BLaER1 (cell line): ENCODE data around the gene PAEP.
"Not testable (repeated sequence)": the region's sequence is repeated elsewhere in the genome, so short reads cannot be mapped to it uniquely, and the experiment has no call there.

Experiments
- H3K27ac ChIP-seq: shearing (Covaris generic); formaldehyde crosslinking; 2 replicates; pipeline ENCODE4 v1.8.1; 2022
- H3K27me3 ChIP-seq: shearing (Covaris generic); formaldehyde crosslinking; 2 replicates; pipeline ENCODE4 v1.8.1; 2022
- H3K36me3 ChIP-seq: shearing (Covaris generic); formaldehyde crosslinking; 2 replicates; pipeline ENCODE4 v1.8.1; 2022
- H3K4me1 ChIP-seq: shearing (Covaris generic); formaldehyde crosslinking; 2 replicates; pipeline ENCODE4 v1.8.1; 2022
- H3K4me2 ChIP-seq: shearing (Covaris generic); formaldehyde crosslinking; 2 replicates; pipeline ENCODE4 v1.8.1; 2022
- H3K4me3 ChIP-seq: shearing (Covaris generic); formaldehyde crosslinking; 2 replicates; pipeline ENCODE4 v1.8.1; 2022
- H3K9ac ChIP-seq: shearing (Covaris generic); formaldehyde crosslinking; 2 replicates; pipeline ENCODE4 v1.8.1; 2022
- H3K9me3 ChIP-seq: shearing (Covaris generic); formaldehyde crosslinking; 2 replicates; pipeline ENCODE4 v1.8.1; 2022
- H4K20me1 ChIP-seq: shearing (Covaris generic); formaldehyde crosslinking; 2 replicates; pipeline ENCODE4 v1.8.1; 2022
- Cebpa-rat ChIP-seq: shearing (Covaris generic); IDR thresholded peaks from 2 replicates; pipeline ENCODE4 v1.8.1; 2022

Gene PAEP

GRCh38 chr9:135536216-135536615, 25.3 kb upstream of the PAEP start:
- no peak overlapping the region for H3K4me3 ChIP-seq
- no peaks in the 10 kb centered on the region for H3K36me3 ChIP-seq
- H3K4me2 ChIP-seq, result no peak overlapping the region
- no peaks in the 10 kb centered on the region for H4K20me1 ChIP-seq
- H3K4me1 ChIP-seq, result peaks cover 28% of the 10 kb centered on the region
- peaks cover 36% of the 10 kb centered on the region for H3K27me3 ChIP-seq
- no peak overlapping the region for H3K27ac ChIP-seq
- H3K9me3 ChIP-seq, result no peaks in the 10 kb centered on the region
- no peak for TF ChIP-seq Cebpa-rat
- H3K9ac ChIP-seq, result no peak overlapping the region

DNA sequence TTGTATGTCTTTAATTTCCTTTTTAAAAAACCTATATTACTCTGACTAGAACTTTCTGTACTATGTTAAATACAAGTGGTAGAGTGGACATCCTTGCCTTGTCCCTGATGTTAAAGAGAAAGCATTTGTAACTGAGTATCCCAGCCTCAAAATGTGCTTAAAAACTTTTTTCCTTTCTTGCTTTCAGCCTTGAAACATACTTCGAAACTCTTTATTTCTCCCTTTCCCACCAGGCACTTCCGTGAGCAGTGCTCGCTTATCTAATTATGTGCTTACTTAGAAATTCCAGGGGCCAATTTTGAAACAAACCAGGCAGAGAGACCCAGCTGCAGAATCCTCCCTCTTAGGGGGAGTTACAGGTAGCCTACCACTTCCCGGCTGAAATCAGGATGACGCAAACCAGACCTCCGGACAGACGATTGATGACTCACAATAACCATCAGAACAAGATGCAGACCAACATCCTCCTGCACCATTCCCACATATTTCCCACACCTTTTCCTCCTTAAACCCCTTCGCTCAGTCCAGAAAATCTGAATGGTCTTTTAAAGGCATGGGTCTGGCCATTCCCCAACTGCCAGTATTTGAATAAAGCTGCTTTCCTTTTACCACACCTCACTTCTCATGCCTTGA, 18.2 kb upstream of the PAEP start:
- H4K20me1 ChIP-seq, H3K4me2 ChIP-seq, H3K27me3 ChIP-seq, H3K36me3 ChIP-seq, H3K9ac ChIP-seq, H3K9me3 ChIP-seq, H3K27ac ChIP-seq, H3K4me3 ChIP-seq: not testable (repeated sequence)
- peaks cover 12% of the 10 kb centered on the region for H3K4me1 ChIP-seq

DNA sequence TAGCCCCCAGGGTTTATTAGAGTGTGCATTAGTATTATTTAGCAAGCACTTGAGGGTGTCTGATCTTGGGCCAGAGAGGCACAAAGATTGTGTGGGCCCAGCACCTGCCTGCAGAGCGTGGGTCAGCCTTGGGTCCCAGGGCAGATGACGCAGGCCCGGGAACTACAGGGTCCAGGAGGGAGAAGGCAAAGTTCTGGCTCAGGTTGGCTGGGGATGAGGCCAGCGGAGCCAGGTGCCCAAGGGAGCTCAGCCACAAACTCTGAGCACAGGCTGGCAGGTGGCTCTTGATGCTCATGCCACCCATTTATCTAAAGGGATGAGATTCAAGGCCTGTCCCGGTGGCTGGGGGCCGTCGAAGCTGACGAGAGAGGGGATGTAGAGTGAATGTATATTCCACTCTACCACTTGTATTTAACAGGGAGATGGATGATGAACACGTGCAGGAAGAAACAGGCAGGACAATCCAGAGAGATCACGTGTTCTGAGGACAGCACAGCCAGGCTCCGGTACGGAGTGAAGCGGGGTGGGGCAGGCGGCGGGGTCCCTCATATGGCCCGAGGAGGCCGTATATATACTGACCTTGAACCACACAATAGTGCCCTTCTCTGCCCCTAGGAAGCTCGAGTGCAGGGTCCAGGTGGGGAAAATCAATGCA, 16.4 kb upstream of the PAEP start:
- no peak overlapping the region for H3K4me2 ChIP-seq
- no peak for TF ChIP-seq Cebpa-rat
- H3K4me1 ChIP-seq, result peaks cover 10% of the 10 kb centered on the region
- no peaks in the 10 kb centered on the region for H3K9me3 ChIP-seq
- no peak overlapping the region for H3K4me3 ChIP-seq
- H3K9ac ChIP-seq, result no peak overlapping the region
- H3K27me3 ChIP-seq, result no peaks in the 10 kb centered on the region
- H3K27ac ChIP-seq, result no peak overlapping the region
- H4K20me1 ChIP-seq, result no peaks in the 10 kb centered on the region
- no peaks in the 10 kb centered on the region for H3K36me3 ChIP-seq

GRCh38 chr9:135545646-135546176, 15.8 kb upstream of the PAEP start, which contains the start of gene OBP2A:
OBP2A (plus strand) TSS chr9:135546126; CDS start chr9:135546181, 55 bp downstream.
- H3K36me3 ChIP-seq, H3K27me3 ChIP-seq, H4K20me1 ChIP-seq, H3K4me2 ChIP-seq, H3K9me3 ChIP-seq, H3K4me1 ChIP-seq, H3K27ac ChIP-seq, H3K4me3 ChIP-seq, H3K9ac ChIP-seq: not testable (repeated sequence)

DNA sequence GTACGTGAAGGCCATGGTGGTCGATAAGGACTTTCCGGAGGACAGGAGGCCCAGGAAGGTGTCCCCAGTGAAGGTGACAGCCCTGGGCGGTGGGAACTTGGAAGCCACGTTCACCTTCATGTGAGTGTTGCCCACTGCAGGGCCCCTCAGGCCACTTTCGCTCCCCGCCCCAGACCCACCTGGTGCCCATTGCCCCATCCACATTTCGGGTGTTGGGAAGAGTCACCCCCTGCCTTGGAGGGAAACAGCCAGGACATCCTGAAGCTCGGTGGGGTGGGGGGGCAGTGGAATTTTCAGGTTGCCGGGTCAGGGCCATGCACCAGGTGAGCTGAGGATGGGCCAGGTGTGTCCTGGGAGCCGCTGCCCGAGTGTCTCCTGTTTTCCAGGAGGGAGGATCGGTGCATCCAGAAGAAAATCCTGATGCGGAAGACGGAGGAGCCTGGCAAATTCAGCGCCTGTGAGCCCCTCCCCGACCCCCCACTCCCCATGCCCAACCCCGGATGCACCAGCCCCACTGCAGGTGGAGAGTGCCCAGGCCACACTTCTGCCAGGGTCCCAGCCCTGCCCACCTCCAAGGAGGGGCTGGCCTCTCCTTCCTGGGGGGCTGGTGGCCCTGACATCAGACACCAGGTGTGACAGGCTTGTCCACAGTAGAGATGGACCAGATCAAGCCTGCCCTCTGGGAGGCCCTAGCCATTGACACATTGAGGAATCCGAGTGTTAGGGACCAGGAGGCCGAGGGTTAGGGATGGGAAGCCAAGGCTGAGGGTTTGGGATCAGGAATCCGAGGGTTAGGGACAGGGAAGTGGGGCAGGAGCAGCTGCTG, 14.6 kb upstream of the PAEP start:
- H3K9me3 ChIP-seq, H3K4me2 ChIP-seq, H3K36me3 ChIP-seq, H3K4me3 ChIP-seq, H4K20me1 ChIP-seq, H3K9ac ChIP-seq, H3K27me3 ChIP-seq, H3K27ac ChIP-seq: not testable (repeated sequence)
- peaks cover 21% of the 10 kb centered on the region for H3K4me1 ChIP-seq

GRCh38 chr9:135547756-135548736, 13.5 kb upstream of the PAEP start:
- H3K36me3 ChIP-seq, result no peaks in the 10 kb centered on the region
- no peak overlapping the region for H3K9ac ChIP-seq
- H3K9me3 ChIP-seq, result no peaks in the 10 kb centered on the region
- H3K27ac ChIP-seq, result no peak overlapping the region
- H3K27me3 ChIP-seq, result no peaks in the 10 kb centered on the region
- peaks cover 28% of the 10 kb centered on the region for H3K4me1 ChIP-seq
- H4K20me1 ChIP-seq, result no peaks in the 10 kb centered on the region
- no peak for TF ChIP-seq Cebpa-rat
- no peak overlapping the region for H3K4me2 ChIP-seq
- no peak overlapping the region for H3K4me3 ChIP-seq

DNA sequence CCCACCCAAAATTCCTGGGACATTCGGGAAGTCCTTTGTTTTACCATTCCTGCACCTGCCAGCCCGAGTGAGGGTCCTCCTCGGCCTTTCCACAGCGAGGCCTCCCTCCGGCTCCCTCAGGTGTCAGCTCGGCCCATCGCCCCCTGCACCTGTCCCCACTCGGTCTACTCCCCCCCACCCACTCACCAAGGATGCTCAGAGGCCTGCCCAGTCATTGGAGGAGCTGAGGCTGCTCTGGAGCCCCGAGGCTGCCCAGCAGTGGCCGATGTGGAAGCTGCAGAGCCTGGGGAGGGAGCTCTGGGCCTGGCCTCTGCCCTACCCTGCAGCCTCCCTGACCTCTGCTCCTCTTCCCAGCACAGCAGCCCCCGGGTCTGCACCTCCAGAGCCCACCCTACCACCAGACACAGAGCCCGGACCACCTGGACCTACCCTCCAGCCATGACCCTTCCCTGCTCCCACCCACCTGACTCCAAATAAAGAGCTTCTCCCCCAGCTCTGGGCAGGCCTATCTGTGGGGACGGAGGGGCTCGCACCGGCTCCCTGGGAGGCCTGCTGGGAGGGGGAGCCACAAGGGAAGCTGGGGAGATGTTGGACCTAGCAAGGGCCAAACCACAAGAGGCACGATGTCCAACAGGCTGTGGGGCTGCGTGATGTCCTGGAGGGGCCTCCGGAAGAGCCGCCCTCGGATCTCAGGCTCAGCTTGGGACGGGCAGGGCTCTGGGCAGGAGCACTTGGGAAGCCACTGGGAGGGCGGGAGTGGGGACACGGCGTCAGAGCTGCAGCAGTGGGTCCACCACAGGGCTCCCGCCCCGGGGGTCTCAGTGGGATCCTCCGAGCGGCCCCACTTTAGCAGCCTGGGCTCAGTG, 11.8 kb upstream of the PAEP start:
- H3K9ac ChIP-seq, H4K20me1 ChIP-seq, H3K36me3 ChIP-seq, H3K27me3 ChIP-seq, H3K4me3 ChIP-seq, H3K9me3 ChIP-seq, H3K27ac ChIP-seq: not testable (repeated sequence)
- Histone ChIP-seq H3K4me1 (peaks cover 28% of the 10 kb centered on the region), H3K4me2 (peak overlapping the region; percentile 82)

- Histone ChIP-seq H3K4me2 (peak overlapping the region; percentile 82), H3K27ac (no peak overlapping the region), H3K27me3 (no peaks in the 10 kb centered on the region), H3K4me1 (peaks cover 28% of the 10 kb centered on the region), H3K4me3 (no peak overlapping the region), H3K36me3 (no peaks in the 10 kb centered on the region), H3K9me3 (no peaks in the 10 kb centered on the region), H3K9ac (no peak overlapping the region), H4K20me1 (no peaks in the 10 kb centered on the region)
- TF ChIP-seq Cebpa-rat, result no peak
Observed at GRCh38 chr9:135550344-135550918, 11.1 kb upstream of the PAEP start.
